ENCODE results near the gene FAM20B. TPM values are rescaled to one million over a fixed set of nuclear protein-coding genes. Genes with fewer than 3 reads are reported as not detected.

FAM20B gene
- total RNA-seq, 1 donor from 2014 or later: 33.8 TPM

DNA sequence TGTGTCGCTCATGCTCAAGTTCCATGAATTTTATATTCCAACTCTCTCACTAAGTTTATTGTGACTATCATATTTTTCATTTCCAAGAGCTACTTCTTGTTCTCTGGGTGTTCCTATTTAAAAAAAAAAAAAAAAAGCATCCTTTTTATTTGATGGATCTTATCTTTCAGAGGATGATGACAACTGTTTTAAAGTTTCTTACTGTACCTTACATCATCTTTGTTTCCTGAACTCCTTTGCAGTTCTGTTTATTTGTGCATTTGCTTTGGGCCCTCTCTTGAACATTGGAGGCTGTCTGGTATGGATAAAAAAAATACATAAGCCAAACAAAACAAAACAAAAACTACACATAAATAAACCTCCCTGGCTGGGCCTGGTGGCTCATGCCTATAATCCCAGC lies 32.1 kb upstream of the FAM20B start:
- H3K4me1 Mint-ChIP-seq: no peaks in the 10 kb centered on the region
- peaks cover 28% of the 10 kb centered on the region for H3K9me3 Mint-ChIP-seq
- Histone ChIP-seq H3K79me2 (ENCODE audit: low read depth) (no peaks in the 10 kb centered on the region), H3K27me3 (no peaks in the 10 kb centered on the region), H3K27ac (no peak overlapping the region), H3K9me3 (ENCODE audit: low read depth) (peaks cover 4% of the 10 kb centered on the region), H3K9ac (no peak overlapping the region), H2AFZ (replicated peaks) (no peak overlapping the region), H3K4me2 (no peak overlapping the region), H3K4me3 (no peak overlapping the region), H3K36me3 (no peaks in the 10 kb centered on the region), H3F3A (ENCODE audit: low read depth) (no peaks in the 10 kb centered on the region), H4K20me1 (ENCODE audit: low read depth) (no peaks in the 10 kb centered on the region), H3K4me1 (no peaks in the 10 kb centered on the region)
- peaks cover 5% of the 10 kb centered on the region for H3K27me3 Mint-ChIP-seq (ENCODE audit: insufficient read depth, low read depth)
- H3K4me3 Mint-ChIP-seq: no peak overlapping the region
- TF ChIP-seq EZH2 (IDR thresholded peaks at IDR 0.05) (no peak), EZH2phosphoT487 (IDR thresholded peaks at IDR 0.05) (no peak)
- H3K36me3 Mint-ChIP-seq: no peaks in the 10 kb centered on the region
- no peak for DNase-seq (ENCODE audit: low spot score)
- H3K27ac Mint-ChIP-seq: no peak overlapping the region

GRCh38 chr1:178997428-178997827 lies 28.3 kb upstream of the FAM20B start:
- no peak overlapping the region for H3K9ac ChIP-seq
- Mint-ChIP-seq H3K4me1 (peaks cover 5% of the 10 kb centered on the region), H3K36me3 (no peaks in the 10 kb centered on the region)

GRCh38 chr1:178998295-178998694 lies 27.4 kb upstream of the FAM20B start:
- H3K36me3 Mint-ChIP-seq: no peaks in the 10 kb centered on the region
- Histone ChIP-seq H3K4me1 (peaks cover 6% of the 10 kb centered on the region), H3K27me3 (no peaks in the 10 kb centered on the region), H3F3A (ENCODE audit: low read depth) (no peaks in the 10 kb centered on the region), H3K79me2 (ENCODE audit: low read depth) (no peaks in the 10 kb centered on the region), H3K9me3 (ENCODE audit: low read depth) (peaks cover 4% of the 10 kb centered on the region), H3K27ac (no peak overlapping the region), H3K4me3 (no peak overlapping the region), H3K4me2 (no peak overlapping the region), H4K20me1 (ENCODE audit: low read depth) (no peaks in the 10 kb centered on the region), H2AFZ (replicated peaks) (no peak overlapping the region), H3K36me3 (no peaks in the 10 kb centered on the region), H3K9ac (no peak overlapping the region)
- H3K27me3 Mint-ChIP-seq (ENCODE audit: insufficient read depth, low read depth): peaks cover 13% of the 10 kb centered on the region
- H3K4me1 Mint-ChIP-seq: peaks cover 12% of the 10 kb centered on the region
- H3K4me3 Mint-ChIP-seq: no peak overlapping the region
- H3K27ac Mint-ChIP-seq: no peak overlapping the region
- peaks cover 27% of the 10 kb centered on the region for H3K9me3 Mint-ChIP-seq
- no peak for DNase-seq (ENCODE audit: low spot score)
- TF ChIP-seq, protein P1, sequence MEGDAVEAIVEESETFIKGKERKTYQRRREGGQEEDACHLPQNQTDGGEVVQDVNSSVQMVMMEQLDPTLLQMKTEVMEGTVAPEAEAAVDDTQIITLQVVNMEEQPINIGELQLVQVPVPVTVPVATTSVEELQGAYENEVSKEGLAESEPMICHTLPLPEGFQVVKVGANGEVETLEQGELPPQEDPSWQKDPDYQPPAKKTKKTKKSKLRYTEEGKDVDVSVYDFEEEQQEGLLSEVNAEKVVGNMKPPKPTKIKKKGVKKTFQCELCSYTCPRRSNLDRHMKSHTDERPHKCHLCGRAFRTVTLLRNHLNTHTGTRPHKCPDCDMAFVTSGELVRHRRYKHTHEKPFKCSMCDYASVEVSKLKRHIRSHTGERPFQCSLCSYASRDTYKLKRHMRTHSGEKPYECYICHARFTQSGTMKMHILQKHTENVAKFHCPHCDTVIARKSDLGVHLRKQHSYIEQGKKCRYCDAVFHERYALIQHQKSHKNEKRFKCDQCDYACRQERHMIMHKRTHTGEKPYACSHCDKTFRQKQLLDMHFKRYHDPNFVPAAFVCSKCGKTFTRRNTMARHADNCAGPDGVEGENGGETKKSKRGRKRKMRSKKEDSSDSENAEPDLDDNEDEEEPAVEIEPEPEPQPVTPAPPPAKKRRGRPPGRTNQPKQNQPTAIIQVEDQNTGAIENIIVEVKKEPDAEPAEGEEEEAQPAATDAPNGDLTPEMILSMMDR (IDR thresholded peaks at IDR 0.05): no peak
- no peak for TF ChIP-seq EZH2 (IDR thresholded peaks at IDR 0.05)
- no peak for TF ChIP-seq EZH2phosphoT487 (IDR thresholded peaks at IDR 0.05)

More at GRCh38 chr1:178997428-178997827, 28.3 kb upstream of the FAM20B start:
- Histone ChIP-seq H3K4me2 (no peak overlapping the region), H3K4me3 (no peak overlapping the region), H3K4me1 (peaks cover 4% of the 10 kb centered on the region), H3K79me2 (ENCODE audit: low read depth) (no peaks in the 10 kb centered on the region), H2AFZ (replicated peaks) (no peak overlapping the region), H3K27me3 (no peaks in the 10 kb centered on the region), H3K9me3 (ENCODE audit: low read depth) (peaks cover 4% of the 10 kb centered on the region), H3K27ac (no peak overlapping the region), H3F3A (ENCODE audit: low read depth) (no peaks in the 10 kb centered on the region), H4K20me1 (ENCODE audit: low read depth) (no peaks in the 10 kb centered on the region), H3K36me3 (no peaks in the 10 kb centered on the region)
- Mint-ChIP-seq H3K4me3 (no peak overlapping the region), H3K27ac (no peak overlapping the region), H3K9me3 (peaks cover 28% of the 10 kb centered on the region), H3K27me3 (ENCODE audit: insufficient read depth, low read depth) (peaks cover 10% of the 10 kb centered on the region)
- TF ChIP-seq EZH2 (IDR thresholded peaks at IDR 0.05) (no peak), EZH2phosphoT487 (IDR thresholded peaks at IDR 0.05) (no peak)
- TF ChIP-seq, protein P1 (IDR thresholded peaks at IDR 0.05): no peak
- no peak for DNase-seq (ENCODE audit: low spot score)

DNA sequence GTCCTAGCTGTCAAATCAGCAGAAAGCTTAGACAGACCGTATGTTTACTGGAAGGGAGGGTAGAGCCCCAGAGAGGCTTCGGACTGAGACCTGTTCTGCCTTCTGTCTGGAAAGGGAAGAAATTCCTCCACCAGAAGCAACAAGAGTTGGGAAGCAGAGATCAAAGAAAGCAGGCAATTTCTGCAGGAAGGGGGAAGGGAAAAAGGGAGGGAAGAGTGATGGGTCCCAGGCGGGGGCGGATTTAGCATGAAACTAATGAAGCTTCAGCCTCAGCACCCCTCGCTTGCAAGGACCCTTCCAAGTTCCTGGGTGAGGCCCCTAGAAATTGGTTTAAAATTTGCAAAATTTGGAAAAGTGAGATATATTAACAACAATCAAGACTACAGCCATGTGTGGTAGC lies 26.6 kb upstream of the FAM20B start:
- Histone ChIP-seq H3K4me3 (no peak overlapping the region), H3K79me2 (ENCODE audit: low read depth) (no peaks in the 10 kb centered on the region), H3K27me3 (no peaks in the 10 kb centered on the region), H3K36me3 (no peaks in the 10 kb centered on the region), H3K4me2 (no peak overlapping the region), H2AFZ (replicated peaks) (peak overlapping the region; percentile 28), H3K9ac (no peak overlapping the region), H4K20me1 (ENCODE audit: low read depth) (no peaks in the 10 kb centered on the region), H3K27ac (no peak overlapping the region), H3K9me3 (ENCODE audit: low read depth) (peaks cover 4% of the 10 kb centered on the region), H3K4me1 (peaks cover 6% of the 10 kb centered on the region), H3F3A (ENCODE audit: low read depth) (no peaks in the 10 kb centered on the region)
- TF ChIP-seq, protein P1 (IDR thresholded peaks at IDR 0.05): no peak
- TF ChIP-seq EZH2 (IDR thresholded peaks at IDR 0.05) (no peak), EZH2phosphoT487 (IDR thresholded peaks at IDR 0.05) (no peak)
- H3K36me3 Mint-ChIP-seq: no peaks in the 10 kb centered on the region
- H3K9me3 Mint-ChIP-seq: peaks cover 20% of the 10 kb centered on the region
- H3K27me3 Mint-ChIP-seq (ENCODE audit: insufficient read depth, low read depth): peaks cover 13% of the 10 kb centered on the region
- no peak overlapping the region for H3K4me3 Mint-ChIP-seq
- peaks cover 15% of the 10 kb centered on the region for H3K4me1 Mint-ChIP-seq
- no peak for DNase-seq (ENCODE audit: low spot score)
- no peak overlapping the region for H3K27ac Mint-ChIP-seq
